IMR-90 (cell line): Measurements from ENCODE around the gene CCDC50. TPM values are rescaled to one million over a fixed set of nuclear protein-coding genes. Genes with fewer than 3 reads are reported as not detected.

ENCODE experiments used
- ATAC-seq: fragments of 200-7000 bp; cut with Tn5 transposase; 2 replicates; pipeline ENCODE4 v1.9.1; 2020; ENCODE audit warnings: low read depth, mild to moderate bottlenecking, moderate library complexity
- BruUV-seq: library from RNA; stranded (reverse); fragments of 400-500 nt; replicated peaks from 2 replicates; lab custom pipeline; 2021; lab: Mats Ljungman, UMichigan
- CTCF ChIA-PET: fragments of 300-600 bp; formaldehyde crosslinking; extraction: SDS; loops from one replicate; lab custom pipeline; 2021; ENCODE audit warnings: antibody characterized with exemption; lab: Yijun Ruan, JAX
- POLR2A ChIA-PET: fragments of 300-600 bp; sonication (Branson Sonifier 250); formaldehyde crosslinking; loops from one replicate; lab custom pipeline; 2022; ENCODE audit warnings: antibody characterized with exemption; ENCODE audit not compliant: unreplicated experiment; lab: Charles Lee
- DNase-seq: peaks from one replicate; pipeline ENCODE4 v3.0.0; 2013
- H2AFZ ChIP-seq: replicated peaks from 2 replicates; pipeline ENCODE3; 2013; ENCODE audit warnings: low read length, mild to moderate bottlenecking; ENCODE audit not compliant: poor library complexity
- H2AK5ac ChIP-seq: 2 replicates; pipeline ENCODE4 v1.6.1; 2013; ENCODE audit warnings: low read depth, low read length, inconsistent platforms
- H2AK9ac ChIP-seq: replicated peaks from 2 replicates; pipeline ENCODE3; 2013; ENCODE audit warnings: mild to moderate bottlenecking, low read depth, low read length, moderate library complexity; ENCODE audit not compliant: poor library complexity
- H2BK120ac ChIP-seq: 2 replicates; pipeline ENCODE4 v1.6.1; 2013; ENCODE audit warnings: low read depth, low read length, inconsistent platforms
- H2BK15ac ChIP-seq: 3 replicates; pipeline ENCODE4 v1.6.1; 2013; ENCODE audit warnings: low read depth, low read length, inconsistent platforms
- H2BK20ac ChIP-seq: 2 replicates; pipeline ENCODE4 v1.6.1; 2013; ENCODE audit warnings: low read depth, mild to moderate bottlenecking, inconsistent platforms, low read length, moderate library complexity
- H2BK5ac ChIP-seq: 2 replicates; pipeline ENCODE4 v1.6.1; 2013; ENCODE audit warnings: mild to moderate bottlenecking, low read depth, low read length, inconsistent platforms; ENCODE audit not compliant: poor library complexity, severe bottlenecking
- H3K14ac ChIP-seq: replicated peaks from 2 replicates; pipeline ENCODE4 v1.6.1; 2013; ENCODE audit warnings: low read depth, low read length, inconsistent platforms
- H3K18ac ChIP-seq: 2 replicates; pipeline ENCODE4 v1.6.1; 2013; ENCODE audit warnings: low read depth, low read length, control low read depth
- H3K23ac ChIP-seq: 2 replicates; pipeline ENCODE4 v1.6.1; 2013; ENCODE audit warnings: low read depth, low read length, inconsistent platforms
- H3K27ac ChIP-seq: 2 replicates; pipeline ENCODE4 v1.5.1; 2013; ENCODE audit warnings: mild to moderate bottlenecking, control low read depth, low read length; ENCODE audit not compliant: insufficient read depth
- H3K27me3 ChIP-seq: 2 replicates; pipeline ENCODE4 v1.6.1; 2013; ENCODE audit warnings: low read length; ENCODE audit not compliant: control insufficient read depth, insufficient read depth
- H3K36me3 ChIP-seq: 2 replicates; pipeline ENCODE4 v1.6.1; 2013; ENCODE audit warnings: low read length, mixed read lengths; ENCODE audit not compliant: control insufficient read depth, insufficient read depth
- H3K4ac ChIP-seq: 2 replicates; pipeline ENCODE4 v1.6.1; 2013; ENCODE audit warnings: low read depth, low read length, inconsistent platforms
- H3K4me1 ChIP-seq: 2 replicates; pipeline ENCODE4 v1.6.1; 2013; ENCODE audit warnings: low read length, mixed read lengths; ENCODE audit not compliant: control insufficient read depth, insufficient read depth
- H3K4me2 ChIP-seq: 2 replicates; pipeline ENCODE4 v1.6.1; 2013; ENCODE audit warnings: low read depth, mild to moderate bottlenecking, control low read depth, low read length, moderate library complexity
- H3K4me3 ChIP-seq: 2 replicates; pipeline ENCODE4 v1.5.1; 2013; ENCODE audit warnings: low read depth, mild to moderate bottlenecking, control low read depth, low read length, moderate library complexity; ENCODE audit not compliant: insufficient read depth
- H3K56ac ChIP-seq: 2 replicates; pipeline ENCODE4 v1.6.1; 2013; ENCODE audit warnings: low read length, inconsistent platforms; ENCODE audit not compliant: insufficient read depth; ENCODE audit errors: extremely low read depth
- H3K79me1 ChIP-seq, 2 experiments: 2 replicates each; pipeline ENCODE4 v1.6.1; 2013; ENCODE audit warnings: low read length in 2 of 2, inconsistent platforms in 1 of 2, low read depth in 1 of 2
- H3K9ac ChIP-seq: 2 replicates; pipeline ENCODE4 v1.6.1; 2013; ENCODE audit warnings: low read depth, low read length, control low read depth
- H3K9me1 ChIP-seq: 2 replicates; pipeline ENCODE4 v1.6.1; 2013; ENCODE audit warnings: low read length, inconsistent platforms; ENCODE audit not compliant: insufficient read depth
- H3K9me3 ChIP-seq: 2 replicates; pipeline ENCODE4 v1.6.1; 2013; ENCODE audit warnings: low read length; ENCODE audit not compliant: control insufficient read depth, insufficient read depth
- H4K20me1 ChIP-seq: 2 replicates; pipeline ENCODE4 v1.6.1; 2013; ENCODE audit warnings: low read length, inconsistent platforms; ENCODE audit not compliant: insufficient read depth
- H4K5ac ChIP-seq: 2 replicates; pipeline ENCODE4 v1.6.1; 2013; ENCODE audit warnings: mild to moderate bottlenecking, low read depth, low read length, control low read depth
- H4K8ac ChIP-seq, 2 experiments: 2 replicates each; pipeline ENCODE4 v1.6.1; 2013; ENCODE audit warnings: low read depth in 2 of 2, low read length in 2 of 2, control low read depth in 1 of 2, inconsistent platforms in 1 of 2
- H4K91ac ChIP-seq: 2 replicates; pipeline ENCODE4 v1.6.1; 2013; ENCODE audit warnings: low read depth, low read length, inconsistent platforms; ENCODE audit not compliant: insufficient read depth
- CHD1 ChIP-seq: IDR thresholded peaks from 2 replicates; pipeline ENCODE4 v1.6.1; 2012; ENCODE audit warnings: low read depth, low read length, improper control_type of control experiment
- NFE2L2 ChIP-seq: fragments of 150-350 bp; IDR thresholded peaks from 2 replicates; pipeline ENCODE4 v1.6.1; 2016; ENCODE audit warnings: low read depth, mild to moderate bottlenecking, low read length
- RCOR1 ChIP-seq: IDR thresholded peaks from 2 replicates; pipeline ENCODE4 v1.6.1; 2012; ENCODE audit warnings: mild to moderate bottlenecking, low read length, improper control_type of control experiment; ENCODE audit not compliant: insufficient replicate concordance
- WGBS, 2 experiments: methylation state at CpG; one replicate each; pipeline versions ENCODE4 v1.1.5 to v1.1.7; 2013; ENCODE audit warnings: missing lambda C conversion rate in 2 of 2; ENCODE audit not compliant: insufficient read length in 1 of 2; ENCODE audit errors: extremely low coverage in 2 of 2; 5-methylcytosine and 5-hydroxymethylcytosine counted together
- dilution Hi-C: fragments of 300-500 bp; cut with HindIII; formaldehyde crosslinking; loops from one replicate; pipeline ENCODE4 v1.14.3; 2018; ENCODE audit warnings: low sequenced_read_pairs; ENCODE audit not compliant: unreplicated experiment
- in situ Hi-C: fragments of 300-500 bp; cut with MboI; formaldehyde crosslinking; loops from 3 replicates; pipeline ENCODE4 v1.14.3; 2019; ENCODE audit warnings: low sequenced_read_pairs, inconsistent platforms, mixed read lengths
- intact Hi-C: fragments of 100-400 bp; cut with micrococcal nuclease; formaldehyde crosslinking; loops from 2 replicates; pipeline ENCODE4 v1.10.0; 2022
- polyA plus RNA-seq, 3 experiments: library from polyadenylated mRNA; depleted of rRNA; stranded (reverse); fragments of >200 nt; gene quantifications; 2 replicates each; pipeline ENCODE4 v1.2.3, GENCODE V29; 2012; ENCODE audit warnings: low replicate concordance in 1 of 3
- total RNA-seq: library from RNA; depleted of rRNA; stranded (reverse); fragments of >200 nt; gene quantifications from 2 replicates; pipeline ENCODE4 v1.2.3, GENCODE V29; 2012
- TF ChIP-seq, protein P1 (sequence below): fragments of 150-350 bp; IDR thresholded peaks from 2 replicates; pipeline ENCODE4 v1.6.1; 2017; ENCODE audit warnings: mild to moderate bottlenecking, antibody characterized with exemption, low read length, low read depth

CCDC50 gene
- total and polyA plus RNA-seq, 2 of the 4 experiments (the other 2 are of a cell fraction): 59.0 to 63.1 TPM

GRCh38 chr3:191412759-191413158, 83.6 kb downstream of the CCDC50 start:
- ChIA-PET POLR2A (no interaction called here), CTCF (no interaction called here)
- no CpG with 5 or more reads among the region's 1 CpG for WGBS, 2 experiments
- H3K23ac ChIP-seq: no peak overlapping the region
- no TSS peak for BruUV-seq
- H2BK20ac ChIP-seq: peak overlapping the region; percentile 58; the same call in 1 of the 2 replicates
- H2AK9ac ChIP-seq: no peak overlapping the region
- H3K9ac ChIP-seq: peak overlapping the region; percentile 35; the same call in 1 of the 2 replicates
- H2AK5ac ChIP-seq: peak overlapping the region; percentile 59; the same call in 1 of the 2 replicates
- H3K4me1 ChIP-seq: peaks cover 3% of the 10 kb centered on the region; the same call in 1 of the 2 replicates
- in situ Hi-C loops (no loop called here), intact Hi-C loops (loop anchor here (10.0 kb wide), 1 partner anchor 278 kb away; no protein-coding TSS in a partner anchor), dilution Hi-C loops (no loop called here)
- H4K5ac ChIP-seq: no peak overlapping the region
- peak overlapping the region; percentile 50; the same call in 1 of the 2 replicates for H3K4me2 ChIP-seq
- peak overlapping the region; percentile 87 for H2BK120ac ChIP-seq
- H3K18ac ChIP-seq: peak overlapping the region; percentile 51; the same call in 1 of the 2 replicates
- no peak overlapping the region for H2AFZ ChIP-seq
- no peak overlapping the region; the same call in 1 of the 2 replicates for H3K4me3 ChIP-seq
- H4K20me1 ChIP-seq: no peaks in the 10 kb centered on the region
- H3K56ac ChIP-seq: no peak overlapping the region; the same call in 1 of the 2 replicates
- H3K27me3 ChIP-seq: no peaks in the 10 kb centered on the region
- H4K8ac ChIP-seq: peak overlapping the region in 1 of 2 experiments; percentile 71; a peak in 2 of 4 replicates
- H3K9me3 ChIP-seq: peaks cover 3% of the 10 kb centered on the region
- TF ChIP-seq RCOR1 (peak; percentile 20), CHD1 (no peak), NFE2L2 (no peak)
- TF ChIP-seq, protein P1, sequence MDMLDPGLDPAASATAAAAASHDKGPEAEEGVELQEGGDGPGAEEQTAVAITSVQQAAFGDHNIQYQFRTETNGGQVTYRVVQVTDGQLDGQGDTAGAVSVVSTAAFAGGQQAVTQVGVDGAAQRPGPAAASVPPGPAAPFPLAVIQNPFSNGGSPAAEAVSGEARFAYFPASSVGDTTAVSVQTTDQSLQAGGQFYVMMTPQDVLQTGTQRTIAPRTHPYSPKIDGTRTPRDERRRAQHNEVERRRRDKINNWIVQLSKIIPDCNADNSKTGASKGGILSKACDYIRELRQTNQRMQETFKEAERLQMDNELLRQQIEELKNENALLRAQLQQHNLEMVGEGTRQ: no peak
- ATAC-seq (peak; percentile 90), DNase-seq (peak; percentile 97)
- H3K4ac ChIP-seq: peak overlapping the region; percentile 74; the same call in 1 of the 2 replicates
- H3K9me1 ChIP-seq: no peaks in the 10 kb centered on the region
- no peak overlapping the region for H3K27ac ChIP-seq
- peak overlapping the region; percentile 89 for H2BK5ac ChIP-seq
- H3K36me3 ChIP-seq: no peaks in the 10 kb centered on the region
- peak overlapping the region; percentile 38; the same call in 1 of the 3 replicates for H2BK15ac ChIP-seq
- H4K91ac ChIP-seq: peak overlapping the region; percentile 65
- peak overlapping the region; percentile 81 for H3K14ac ChIP-seq
- H3K79me1 ChIP-seq: no peaks in the 10 kb centered on the region
